WTC11 (cell line): ENCODE data around the gene CD300A. TPM values are rescaled to one million over a fixed set of nuclear protein-coding genes. Genes with fewer than 3 reads are reported as not detected.

Experiments
- ATAC-seq: fragments of 200-7000 bp; cut with Tn5 transposase; 2 replicates; pipeline ENCODE4 v1.10.0; 2021; ENCODE audit warnings: mild to moderate bottlenecking, moderate library complexity
- Bru-seq: library from RNA; stranded (reverse); fragments of 400-500 nt; gene quantifications from one replicate; lab custom pipeline; 2021; lab: Mats Ljungman, UMichigan
- CTCF ChIA-PET: fragments of 300-600 bp; sonication (Branson Sonifier 250); formaldehyde crosslinking; loops from one replicate; lab custom pipeline; 2021; ENCODE audit warnings: antibody characterized with exemption; lab: Charles Lee
- POLR2A ChIA-PET: fragments of 350-600 bp; sonication (Branson Sonifier 250); formaldehyde crosslinking; loops from one replicate; lab custom pipeline; 2021; ENCODE audit warnings: antibody characterized with exemption; lab: Charles Lee
- DNase-seq: peaks from one replicate; pipeline ENCODE4 v3.0.0; 2021; ENCODE audit warnings: low spot score
- H3K27ac Mint-ChIP-seq: 2 replicates; pipeline ENCODE4 v1.8.0; 2021; ENCODE audit warnings: mixed read lengths
- H3K27me3 Mint-ChIP-seq: 2 replicates; pipeline ENCODE4 v1.8.0; 2021; ENCODE audit warnings: low read depth, mild to moderate bottlenecking, moderate library complexity, mixed read lengths
- H3K36me3 Mint-ChIP-seq: 2 replicates; pipeline ENCODE4 v1.8.0; 2021; ENCODE audit warnings: mixed read lengths
- H3K4me1 Mint-ChIP-seq: 2 replicates; pipeline ENCODE4 v1.8.0; 2022; ENCODE audit warnings: mixed read lengths
- H3K4me3 Mint-ChIP-seq: 2 replicates; pipeline ENCODE4 v1.8.0; 2021; ENCODE audit warnings: mild to moderate bottlenecking, moderate library complexity, mixed read lengths
- H3K9me3 Mint-ChIP-seq: 2 replicates; pipeline ENCODE4 v1.8.0; 2021; ENCODE audit warnings: mixed read lengths
- ETV6 ChIP-seq: sonication (generic); formaldehyde crosslinking; IDR thresholded peaks from 2 replicates; pipeline ENCODE4 v1.8.1; 2022; ENCODE audit warnings: mild to moderate bottlenecking, missing genetic modification reagents
- GABPB1 ChIP-seq: sonication (generic); formaldehyde crosslinking; IDR thresholded peaks from 2 replicates; pipeline ENCODE4 v1.8.1; 2023; ENCODE audit warnings: mild to moderate bottlenecking, missing genetic modification reagents
- SOX15 ChIP-seq: fragments of 250-450 bp; sonication (Bioruptor Pico); IDR thresholded peaks from 2 replicates; pipeline ENCODE4 v1.9.0; 2021; ENCODE audit warnings: mild to moderate bottlenecking
- STAT6 ChIP-seq: sonication (generic); formaldehyde crosslinking; conservative IDR thresholded peaks from 2 replicates; pipeline ENCODE4 v1.8.1; 2023; ENCODE audit warnings: mild to moderate bottlenecking, low read depth, missing genetic modification reagents, moderate library complexity
- TCF7 ChIP-seq: sonication (generic); formaldehyde crosslinking; IDR thresholded peaks from 2 replicates; pipeline ENCODE4 v1.8.0; 2022; ENCODE audit warnings: mild to moderate bottlenecking, low read depth, missing genetic modification reagents, moderate library complexity
- TP53 ChIP-seq: sonication (generic); formaldehyde crosslinking; IDR thresholded peaks from 2 replicates; pipeline ENCODE4 v1.8.1; 2023; ENCODE audit warnings: mild to moderate bottlenecking, missing genetic modification reagents
- long read RNA-seq, 3 experiments: library from RNA in 1 of 3; library from capped mRNA in 1 of 3; library from polyadenylated mRNA in 1 of 3; unstranded in 2 of 3; stranded (forward) in 1 of 3; transcript quantifications; one replicate each; pipeline ENCODE4 v2.0.0, GENCODE V29; 2021
- total RNA-seq: library from RNA; stranded (reverse); gene quantifications from 3 replicates; pipeline ENCODE4 v1.2.3, GENCODE V29; 2021
- TF ChIP-seq, protein P1 (sequence below): fragments of 250-450 bp; sonication (Bioruptor Pico); IDR thresholded peaks from 2 replicates; pipeline ENCODE4 v1.9.0; 2021; ENCODE audit warnings: mild to moderate bottlenecking
- TF ChIP-seq, protein P2 (sequence below): sonication (generic); formaldehyde crosslinking; IDR thresholded peaks from 2 replicates; pipeline ENCODE4 v1.8.1; 2023; ENCODE audit warnings: mild to moderate bottlenecking, missing genetic modification reagents
- TF ChIP-seq, protein P3 (sequence below): fragments of 200-600 bp; IDR thresholded peaks from 2 replicates; pipeline ENCODE4 v1.8.0; 2022; ENCODE audit warnings: antibody characterized with exemption
- TF ChIP-seq, protein P4 (sequence below): sonication (generic); formaldehyde crosslinking; IDR thresholded peaks from 2 replicates; pipeline ENCODE4 v1.8.0; 2023; ENCODE audit warnings: missing genetic modification reagents, mild to moderate bottlenecking, borderline replicate concordance

CD300A gene
- total RNA-seq (1.1 to 2.0 TPM (median 1.7 TPM) in 3 replicates), Bru-seq, nascent RNA (percentile 22 among the genes with signal in this experiment)
- long read RNA-seq, experiment 1, partial matches to known transcripts: 0 of 5 reads
- long read RNA-seq, experiment 1, other reads (novel, unspliced or antisense): 2 of 5 reads
- long read RNA-seq, experiment 2, partial matches to known transcripts: 0 of 1 reads
- long read RNA-seq, experiment 2, other reads (novel, unspliced or antisense): 1 of 1 reads
- long read RNA-seq, experiment 3: 0 reads

DNA sequence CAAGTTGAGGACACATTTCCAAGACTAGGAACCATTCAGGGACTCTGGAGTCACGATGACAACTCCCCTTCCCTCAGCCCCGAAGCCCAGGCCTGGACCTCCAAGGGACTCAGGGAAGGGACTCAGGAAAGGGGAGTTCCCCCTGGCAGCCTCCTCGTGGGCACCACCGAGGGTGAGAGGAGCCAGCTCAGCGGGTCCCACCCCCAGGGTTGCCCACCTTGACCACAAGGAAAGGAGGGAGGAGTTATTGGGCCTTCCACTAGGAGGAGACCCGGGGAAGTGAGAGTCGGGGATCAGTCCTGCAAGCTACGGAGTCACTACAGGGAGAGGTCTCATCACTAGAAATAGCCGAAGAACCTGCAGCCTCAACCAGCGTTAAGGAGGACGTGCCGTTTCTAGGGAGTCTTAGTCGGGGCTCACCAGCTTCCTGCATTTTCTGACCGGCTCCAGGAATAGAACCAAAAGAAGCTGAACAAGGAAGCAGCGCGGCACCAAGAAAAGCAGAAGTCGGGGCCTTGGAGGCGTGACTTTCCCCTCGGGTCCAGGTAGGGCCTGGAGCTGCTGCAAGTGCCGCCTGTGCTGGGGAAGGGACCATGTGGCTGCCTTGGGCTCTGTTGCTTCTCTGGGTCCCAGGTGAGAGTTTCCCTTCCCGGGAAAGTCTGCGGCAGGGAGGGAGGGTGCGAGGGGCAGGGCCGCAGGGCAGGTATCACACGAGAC is at the start of gene CD300A:
TSS of gene CD300A (plus strand) at position 524 of the 717 bp plus-strand sequence. CDS start at position 594, 70 bp downstream.
- DNase-seq (peak; percentile 43), ATAC-seq (peak; percentile 67)
- Mint-ChIP-seq H3K27me3 (peaks cover 14% of the 10 kb centered on the region), H3K36me3 (no peaks in the 10 kb centered on the region), H3K9me3 (no peaks in the 10 kb centered on the region), H3K4me1 (peaks cover 4% of the 10 kb centered on the region), H3K27ac (no peak within 1 kb of the TSS), H3K4me3 (peak within 1 kb of the TSS; percentile 59)
- TF ChIP-seq, protein P1, sequence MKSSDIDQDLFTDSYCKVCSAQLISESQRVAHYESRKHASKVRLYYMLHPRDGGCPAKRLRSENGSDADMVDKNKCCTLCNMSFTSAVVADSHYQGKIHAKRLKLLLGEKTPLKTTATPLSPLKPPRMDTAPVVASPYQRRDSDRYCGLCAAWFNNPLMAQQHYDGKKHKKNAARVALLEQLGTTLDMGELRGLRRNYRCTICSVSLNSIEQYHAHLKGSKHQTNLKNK (CRISPR knock-in tag): no peak
- TF ChIP-seq, protein P2, sequence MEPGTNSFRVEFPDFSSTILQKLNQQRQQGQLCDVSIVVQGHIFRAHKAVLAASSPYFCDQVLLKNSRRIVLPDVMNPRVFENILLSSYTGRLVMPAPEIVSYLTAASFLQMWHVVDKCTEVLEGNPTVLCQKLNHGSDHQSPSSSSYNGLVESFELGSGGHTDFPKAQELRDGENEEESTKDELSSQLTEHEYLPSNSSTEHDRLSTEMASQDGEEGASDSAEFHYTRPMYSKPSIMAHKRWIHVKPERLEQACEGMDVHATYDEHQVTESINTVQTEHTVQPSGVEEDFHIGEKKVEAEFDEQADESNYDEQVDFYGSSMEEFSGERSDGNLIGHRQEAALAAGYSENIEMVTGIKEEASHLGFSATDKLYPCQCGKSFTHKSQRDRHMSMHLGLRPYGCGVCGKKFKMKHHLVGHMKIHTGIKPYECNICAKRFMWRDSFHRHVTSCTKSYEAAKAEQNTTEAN (CRISPR knock-in tag): 0 out of 2 replicates have a peak, but pooled peaks have one; percentile 5
- POLR2A ChIA-PET: interaction anchor here (1.1 kb wide), 1 partner anchor 87 kb away, joined by 3 read pairs; no protein-coding TSS in a partner anchor
- CTCF ChIA-PET: interaction anchor here (0.9 to 2.5 kb wide), 10 partner anchors 10 to 271 kb away, joined by 3 to 17 read pairs (median 4); partner anchors contain the start of genes BTBD17, GPR142 and RAB37

DNA sequence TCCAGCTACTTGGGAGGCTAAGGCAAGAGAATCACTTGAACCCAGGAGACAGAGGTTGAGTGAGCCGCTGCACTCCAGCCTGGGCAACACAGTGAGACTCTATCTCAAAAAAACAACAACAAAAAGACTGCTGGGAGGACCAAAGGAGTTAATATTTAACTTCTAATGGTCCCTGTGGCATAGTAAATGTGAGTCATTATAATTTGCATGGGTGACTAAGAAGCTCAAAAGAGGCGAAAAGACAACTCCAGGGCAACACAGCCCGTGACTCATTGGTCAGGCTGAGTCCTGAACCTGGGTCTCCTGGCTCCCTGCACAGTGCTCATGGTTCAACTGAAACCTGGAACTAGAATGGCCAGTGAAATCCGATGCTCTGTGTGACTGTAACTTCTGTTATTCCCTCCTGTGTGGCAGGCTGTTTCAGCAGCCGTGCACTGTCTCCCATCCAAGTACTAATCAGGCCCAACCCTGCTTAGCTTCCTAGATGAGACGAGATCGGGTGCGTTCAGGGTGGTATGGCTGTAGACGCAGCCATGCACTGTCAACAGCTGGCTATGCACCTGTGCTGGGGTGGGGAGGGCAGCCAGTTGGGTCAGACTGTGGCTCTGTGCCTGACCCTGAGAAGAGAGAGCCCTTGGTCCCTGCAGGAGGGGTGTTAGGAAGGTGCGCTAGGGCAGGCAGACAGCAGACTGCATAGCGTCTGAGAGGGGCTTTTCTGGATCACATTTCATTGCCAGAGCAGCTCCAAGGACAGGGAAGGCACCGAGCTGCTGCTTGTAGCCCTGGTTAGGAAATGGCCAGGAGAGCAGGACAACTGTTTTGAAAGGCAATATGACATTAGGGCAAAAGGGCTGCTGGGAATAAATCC is 49.0 kb upstream of the CD300A start:
- no peak overlapping the region for H3K4me3 Mint-ChIP-seq
- no peak for DNase-seq
- H3K36me3 Mint-ChIP-seq: no peaks in the 10 kb centered on the region
- CTCF ChIA-PET: interaction anchor here (0.9 to 1.8 kb wide), 4 partner anchors 20 to 50 kb away, joined by 3 to 6 read pairs (median 4); no protein-coding TSS in a partner anchor
- peaks cover 1% of the 10 kb centered on the region for H3K9me3 Mint-ChIP-seq
- POLR2A ChIA-PET: no interaction called here
- ATAC-seq: peak; percentile 18
- H3K27ac Mint-ChIP-seq: no peak overlapping the region
- no peaks in the 10 kb centered on the region; the same call in 1 of the 2 replicates for H3K27me3 Mint-ChIP-seq
- peaks cover 6% of the 10 kb centered on the region; the same call in 1 of the 2 replicates for H3K4me1 Mint-ChIP-seq
- TF ChIP-seq, protein P3, sequence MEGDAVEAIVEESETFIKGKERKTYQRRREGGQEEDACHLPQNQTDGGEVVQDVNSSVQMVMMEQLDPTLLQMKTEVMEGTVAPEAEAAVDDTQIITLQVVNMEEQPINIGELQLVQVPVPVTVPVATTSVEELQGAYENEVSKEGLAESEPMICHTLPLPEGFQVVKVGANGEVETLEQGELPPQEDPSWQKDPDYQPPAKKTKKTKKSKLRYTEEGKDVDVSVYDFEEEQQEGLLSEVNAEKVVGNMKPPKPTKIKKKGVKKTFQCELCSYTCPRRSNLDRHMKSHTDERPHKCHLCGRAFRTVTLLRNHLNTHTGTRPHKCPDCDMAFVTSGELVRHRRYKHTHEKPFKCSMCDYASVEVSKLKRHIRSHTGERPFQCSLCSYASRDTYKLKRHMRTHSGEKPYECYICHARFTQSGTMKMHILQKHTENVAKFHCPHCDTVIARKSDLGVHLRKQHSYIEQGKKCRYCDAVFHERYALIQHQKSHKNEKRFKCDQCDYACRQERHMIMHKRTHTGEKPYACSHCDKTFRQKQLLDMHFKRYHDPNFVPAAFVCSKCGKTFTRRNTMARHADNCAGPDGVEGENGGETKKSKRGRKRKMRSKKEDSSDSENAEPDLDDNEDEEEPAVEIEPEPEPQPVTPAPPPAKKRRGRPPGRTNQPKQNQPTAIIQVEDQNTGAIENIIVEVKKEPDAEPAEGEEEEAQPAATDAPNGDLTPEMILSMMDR: no peak
- TF ChIP-seq STAT6 (CRISPR knock-in tag) (no peak), ETV6 (CRISPR knock-in tag) (no peak), GABPB1 (CRISPR knock-in tag) (peak; percentile 41; the same call in 1 of the 2 replicates)

DNA sequence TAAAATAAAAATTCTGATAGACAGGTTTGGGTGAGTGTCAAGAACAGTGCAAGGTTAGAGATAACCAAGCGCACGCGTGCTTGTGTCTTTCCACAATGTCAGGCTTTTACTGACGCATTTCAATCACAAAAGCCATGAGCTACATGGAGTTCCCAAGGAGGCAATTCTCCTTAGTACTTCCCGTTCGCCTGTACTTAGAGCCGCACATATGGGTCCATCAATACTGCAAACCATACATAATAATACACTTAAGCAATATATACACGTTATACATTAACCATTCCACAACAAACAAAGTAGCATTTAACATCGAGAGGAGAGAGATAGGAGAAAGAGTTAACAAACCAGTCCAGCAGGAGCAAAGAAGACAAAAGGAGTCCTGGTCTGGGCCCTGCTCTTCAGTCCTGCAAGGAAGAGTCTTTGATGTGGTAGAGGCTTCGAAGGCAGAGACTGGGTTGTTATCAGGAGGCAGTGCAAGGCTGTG is 46.5 kb upstream of the CD300A start:
- peaks cover 4% of the 10 kb centered on the region for H3K9me3 Mint-ChIP-seq
- peaks cover 6% of the 10 kb centered on the region; the same call in 1 of the 2 replicates for H3K4me1 Mint-ChIP-seq
- no peak for DNase-seq
- no peaks in the 10 kb centered on the region; the same call in 1 of the 2 replicates for H3K27me3 Mint-ChIP-seq
- no peak for ATAC-seq
- no peak overlapping the region for H3K27ac Mint-ChIP-seq
- H3K36me3 Mint-ChIP-seq: no peaks in the 10 kb centered on the region
- CTCF ChIA-PET: no interaction called here
- no peak overlapping the region for H3K4me3 Mint-ChIP-seq
- TF ChIP-seq, protein P4, sequence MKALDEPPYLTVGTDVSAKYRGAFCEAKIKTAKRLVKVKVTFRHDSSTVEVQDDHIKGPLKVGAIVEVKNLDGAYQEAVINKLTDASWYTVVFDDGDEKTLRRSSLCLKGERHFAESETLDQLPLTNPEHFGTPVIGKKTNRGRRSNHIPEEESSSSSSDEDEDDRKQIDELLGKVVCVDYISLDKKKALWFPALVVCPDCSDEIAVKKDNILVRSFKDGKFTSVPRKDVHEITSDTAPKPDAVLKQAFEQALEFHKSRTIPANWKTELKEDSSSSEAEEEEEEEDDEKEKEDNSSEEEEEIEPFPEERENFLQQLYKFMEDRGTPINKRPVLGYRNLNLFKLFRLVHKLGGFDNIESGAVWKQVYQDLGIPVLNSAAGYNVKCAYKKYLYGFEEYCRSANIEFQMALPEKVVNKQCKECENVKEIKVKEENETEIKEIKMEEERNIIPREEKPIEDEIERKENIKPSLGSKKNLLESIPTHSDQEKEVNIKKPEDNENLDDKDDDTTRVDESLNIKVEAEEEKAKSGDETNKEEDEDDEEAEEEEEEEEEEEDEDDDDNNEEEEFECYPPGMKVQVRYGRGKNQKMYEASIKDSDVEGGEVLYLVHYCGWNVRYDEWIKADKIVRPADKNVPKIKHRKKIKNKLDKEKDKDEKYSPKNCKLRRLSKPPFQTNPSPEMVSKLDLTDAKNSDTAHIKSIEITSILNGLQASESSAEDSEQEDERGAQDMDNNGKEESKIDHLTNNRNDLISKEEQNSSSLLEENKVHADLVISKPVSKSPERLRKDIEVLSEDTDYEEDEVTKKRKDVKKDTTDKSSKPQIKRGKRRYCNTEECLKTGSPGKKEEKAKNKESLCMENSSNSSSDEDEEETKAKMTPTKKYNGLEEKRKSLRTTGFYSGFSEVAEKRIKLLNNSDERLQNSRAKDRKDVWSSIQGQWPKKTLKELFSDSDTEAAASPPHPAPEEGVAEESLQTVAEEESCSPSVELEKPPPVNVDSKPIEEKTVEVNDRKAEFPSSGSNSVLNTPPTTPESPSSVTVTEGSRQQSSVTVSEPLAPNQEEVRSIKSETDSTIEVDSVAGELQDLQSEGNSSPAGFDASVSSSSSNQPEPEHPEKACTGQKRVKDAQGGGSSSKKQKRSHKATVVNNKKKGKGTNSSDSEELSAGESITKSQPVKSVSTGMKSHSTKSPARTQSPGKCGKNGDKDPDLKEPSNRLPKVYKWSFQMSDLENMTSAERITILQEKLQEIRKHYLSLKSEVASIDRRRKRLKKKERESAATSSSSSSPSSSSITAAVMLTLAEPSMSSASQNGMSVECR (CRISPR knock-in tag): no peak
- TF ChIP-seq TCF7 (no peak), SOX15 (CRISPR knock-in tag) (no peak), TP53 (CRISPR knock-in tag) (no peak)
- POLR2A ChIA-PET: no interaction called here
